Astrocyte (in vitro differentiated cells and primary cell): ENCODE results near the gene ZNF586.

Source experiments
- EZH2 ChIP-seq: IDR thresholded peaks from 2 replicates; pipeline ENCODE4 v1.6.1; 2012; ENCODE audit warnings: mild to moderate bottlenecking, low read length, inconsistent platforms; ENCODE audit not compliant: insufficient read depth
- TF ChIP-seq, protein P1 (sequence below): IDR thresholded peaks from 2 replicates; pipeline ENCODE4 v1.5.1; 2011; ENCODE audit warnings: low read depth, mild to moderate bottlenecking, inconsistent platforms, low read length, moderate library complexity; ENCODE audit not compliant: insufficient read depth

DNA sequence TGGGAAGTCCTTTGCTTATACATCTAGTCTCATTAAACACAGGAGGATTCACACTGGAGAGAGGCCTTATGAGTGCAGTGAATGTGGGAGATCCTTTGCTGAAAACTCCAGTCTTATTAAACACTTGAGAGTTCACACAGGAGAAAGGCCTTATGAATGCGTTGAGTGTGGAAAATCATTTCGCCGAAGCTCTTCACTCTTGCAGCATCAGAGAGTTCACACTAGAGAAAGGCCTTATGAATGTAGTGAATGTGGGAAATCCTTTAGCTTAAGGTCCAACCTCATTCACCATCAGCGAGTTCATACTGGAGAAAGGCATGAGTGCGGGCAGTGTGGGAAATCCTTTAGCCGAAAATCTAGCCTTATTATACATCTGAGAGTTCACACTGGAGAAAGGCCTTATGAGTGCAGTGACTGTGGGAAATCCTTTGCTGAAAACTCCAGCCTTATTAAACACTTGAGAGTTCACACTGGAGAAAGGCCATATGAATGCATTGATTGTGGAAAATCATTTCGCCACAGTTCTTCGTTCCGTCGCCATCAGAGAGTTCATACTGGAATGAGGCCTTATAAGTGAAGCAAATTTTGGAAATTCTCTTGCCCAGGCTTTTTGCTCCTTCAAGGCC, 9.9 kb downstream of the ZNF586 start:
- TF ChIP-seq, protein P1, sequence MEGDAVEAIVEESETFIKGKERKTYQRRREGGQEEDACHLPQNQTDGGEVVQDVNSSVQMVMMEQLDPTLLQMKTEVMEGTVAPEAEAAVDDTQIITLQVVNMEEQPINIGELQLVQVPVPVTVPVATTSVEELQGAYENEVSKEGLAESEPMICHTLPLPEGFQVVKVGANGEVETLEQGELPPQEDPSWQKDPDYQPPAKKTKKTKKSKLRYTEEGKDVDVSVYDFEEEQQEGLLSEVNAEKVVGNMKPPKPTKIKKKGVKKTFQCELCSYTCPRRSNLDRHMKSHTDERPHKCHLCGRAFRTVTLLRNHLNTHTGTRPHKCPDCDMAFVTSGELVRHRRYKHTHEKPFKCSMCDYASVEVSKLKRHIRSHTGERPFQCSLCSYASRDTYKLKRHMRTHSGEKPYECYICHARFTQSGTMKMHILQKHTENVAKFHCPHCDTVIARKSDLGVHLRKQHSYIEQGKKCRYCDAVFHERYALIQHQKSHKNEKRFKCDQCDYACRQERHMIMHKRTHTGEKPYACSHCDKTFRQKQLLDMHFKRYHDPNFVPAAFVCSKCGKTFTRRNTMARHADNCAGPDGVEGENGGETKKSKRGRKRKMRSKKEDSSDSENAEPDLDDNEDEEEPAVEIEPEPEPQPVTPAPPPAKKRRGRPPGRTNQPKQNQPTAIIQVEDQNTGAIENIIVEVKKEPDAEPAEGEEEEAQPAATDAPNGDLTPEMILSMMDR = no peak
- no peak for TF ChIP-seq EZH2
